DND-41 (cell line): ENCODE results near the gene ACTR1A.
A peak's percentile ranks its signal among the peaks of the same experiment; 100 is the strongest.

Experiments used
- ATAC-seq: fragments of 200-7000 bp; cut with Tn5 transposase; 3 replicates; pipeline ENCODE4 v1.9.1; 2021; ENCODE audit warnings: low read depth; ENCODE audit not compliant: insufficient read depth
- DNase-seq: peaks from one replicate; pipeline ENCODE4 v3.0.0-alpha.2; 2020
- H2AFZ ChIP-seq: 2 replicates; pipeline ENCODE4 v1.6.0; 2012; ENCODE audit warnings: low read depth, low read length
- H3K27ac ChIP-seq: 2 replicates; pipeline ENCODE4 v1.5.1; 2012; ENCODE audit warnings: low read length, inconsistent platforms
- H3K27me3 ChIP-seq: fragments of 200-600 bp; sonication (generic); 2 replicates; pipeline ENCODE4 v1.6.0; 2012; ENCODE audit warnings: low read length, mild to moderate bottlenecking, inconsistent platforms; ENCODE audit not compliant: insufficient read depth, poor library complexity
- H3K36me3 ChIP-seq: 2 replicates; pipeline ENCODE4 v1.5.1; 2012; ENCODE audit warnings: low read length, inconsistent platforms; ENCODE audit not compliant: insufficient read depth
- H3K4me1 ChIP-seq: 2 replicates; pipeline ENCODE4 v1.5.1; 2012; ENCODE audit warnings: mild to moderate bottlenecking, low read length; ENCODE audit not compliant: insufficient read depth
- H3K4me2 ChIP-seq: 2 replicates; pipeline ENCODE4 v1.6.0; 2012; ENCODE audit warnings: mild to moderate bottlenecking, moderate library complexity, low read length, inconsistent platforms; ENCODE audit not compliant: insufficient read depth
- H3K4me3 ChIP-seq, 2 experiments: fragments of 200-600 bp in 1 of 2; shearing (Covaris generic) in 1 of 2; 2 replicates each; pipeline ENCODE4 v1.5.1; 2012 to 2016; ENCODE audit warnings: inconsistent platforms in 2 of 2, low read length in 2 of 2, mild to moderate bottlenecking in 2 of 2, low read depth in 1 of 2, moderate library complexity in 1 of 2
- H3K79me2 ChIP-seq: 2 replicates; pipeline ENCODE4 v1.6.0; 2012; ENCODE audit warnings: low read length, inconsistent platforms; ENCODE audit not compliant: insufficient read depth
- H3K9ac ChIP-seq: 2 replicates; pipeline ENCODE4 v1.6.0; 2012; ENCODE audit warnings: low read depth, mild to moderate bottlenecking, inconsistent platforms, low read length, moderate library complexity
- H3K9me3 ChIP-seq: 2 replicates; pipeline ENCODE4 v1.5.1; 2012; ENCODE audit warnings: low read length, moderate library complexity, mild to moderate bottlenecking, inconsistent platforms; ENCODE audit not compliant: insufficient read depth, severe bottlenecking
- H4K20me1 ChIP-seq: 2 replicates; pipeline ENCODE4 v1.6.0; 2012; ENCODE audit warnings: low read length; ENCODE audit not compliant: insufficient read depth
- EZH2 ChIP-seq: IDR thresholded peaks from 3 replicates; pipeline ENCODE4 v1.6.1; 2012; ENCODE audit warnings: borderline replicate concordance, low read depth, mild to moderate bottlenecking, moderate library complexity, low read length, inconsistent platforms; ENCODE audit not compliant: severe bottlenecking
- TF ChIP-seq, protein P1 (sequence below): IDR thresholded peaks from 2 replicates; pipeline ENCODE4 v1.5.1; 2012; ENCODE audit warnings: borderline replicate concordance, low read length, moderate library complexity, mild to moderate bottlenecking; ENCODE audit not compliant: poor library complexity, severe bottlenecking; ENCODE audit errors: extremely low read depth

Gene ACTR1A

GRCh38 chr10:102450124-102450373, 52.5 kb downstream of the ACTR1A start:
- Histone ChIP-seq H3K4me2 (peak overlapping the region; percentile 87), H3K9ac (peak overlapping the region; percentile 97), H2AFZ (peak overlapping the region; percentile 85), H3K4me1 (peaks cover 28% of the 10 kb centered on the region), H3K79me2 (peaks cover 19% of the 10 kb centered on the region), H3K9me3 (no peaks in the 10 kb centered on the region), H3K4me3 (peak overlapping the region; percentile 32 to 72; a peak in 3 of 4 replicates), H3K27ac (peak overlapping the region; percentile 75), H3K27me3 (no peaks in the 10 kb centered on the region), H3K36me3 (peaks cover 12% of the 10 kb centered on the region), H4K20me1 (0 out of 2 replicates have a peak, but pooled peaks cover 4% of the 10 kb centered on the region)
- TF ChIP-seq EZH2: no peak
- TF ChIP-seq, protein P1, sequence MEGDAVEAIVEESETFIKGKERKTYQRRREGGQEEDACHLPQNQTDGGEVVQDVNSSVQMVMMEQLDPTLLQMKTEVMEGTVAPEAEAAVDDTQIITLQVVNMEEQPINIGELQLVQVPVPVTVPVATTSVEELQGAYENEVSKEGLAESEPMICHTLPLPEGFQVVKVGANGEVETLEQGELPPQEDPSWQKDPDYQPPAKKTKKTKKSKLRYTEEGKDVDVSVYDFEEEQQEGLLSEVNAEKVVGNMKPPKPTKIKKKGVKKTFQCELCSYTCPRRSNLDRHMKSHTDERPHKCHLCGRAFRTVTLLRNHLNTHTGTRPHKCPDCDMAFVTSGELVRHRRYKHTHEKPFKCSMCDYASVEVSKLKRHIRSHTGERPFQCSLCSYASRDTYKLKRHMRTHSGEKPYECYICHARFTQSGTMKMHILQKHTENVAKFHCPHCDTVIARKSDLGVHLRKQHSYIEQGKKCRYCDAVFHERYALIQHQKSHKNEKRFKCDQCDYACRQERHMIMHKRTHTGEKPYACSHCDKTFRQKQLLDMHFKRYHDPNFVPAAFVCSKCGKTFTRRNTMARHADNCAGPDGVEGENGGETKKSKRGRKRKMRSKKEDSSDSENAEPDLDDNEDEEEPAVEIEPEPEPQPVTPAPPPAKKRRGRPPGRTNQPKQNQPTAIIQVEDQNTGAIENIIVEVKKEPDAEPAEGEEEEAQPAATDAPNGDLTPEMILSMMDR: no peak
- DNase-seq (no peak), ATAC-seq (peak; percentile 15; the same call in 1 of the 3 replicates)

- H3K27ac ChIP-seq: peak overlapping the region; percentile 75
- ATAC-seq (peak; percentile 66), DNase-seq (peak; percentile 80)
- peaks cover 28% of the 10 kb centered on the region for H3K4me1 ChIP-seq
- H3K9me3 ChIP-seq: no peaks in the 10 kb centered on the region
- peak overlapping the region; percentile 32 to 72; a peak in 3 of 4 replicates for H3K4me3 ChIP-seq
- H2AFZ ChIP-seq: peak overlapping the region; percentile 85
- peak overlapping the region; percentile 87 for H3K4me2 ChIP-seq
- TF ChIP-seq EZH2: no peak
- TF ChIP-seq, protein P1: no peak
- peak overlapping the region; percentile 97 for H3K9ac ChIP-seq
- H3K36me3 ChIP-seq: peaks cover 12% of the 10 kb centered on the region
- no peaks in the 10 kb centered on the region for H3K27me3 ChIP-seq
- H4K20me1 ChIP-seq: 0 out of 2 replicates have a peak, but pooled peaks cover 4% of the 10 kb centered on the region
- peaks cover 19% of the 10 kb centered on the region for H3K79me2 ChIP-seq
These were observed 53.0 kb downstream of the ACTR1A start for GRCh38 chr10:102449321-102450123.

- TF ChIP-seq, protein P1: no peak
- TF ChIP-seq EZH2: no peak
- Histone ChIP-seq H3K9ac (no peak overlapping the region), H3K27me3 (no peaks in the 10 kb centered on the region), H3K4me1 (peaks cover 9% of the 10 kb centered on the region), H4K20me1 (no peaks in the 10 kb centered on the region), H2AFZ (no peak overlapping the region), H3K36me3 (no peaks in the 10 kb centered on the region), H3K27ac (no peak overlapping the region), H3K9me3 (no peaks in the 10 kb centered on the region), H3K4me3 (no peak overlapping the region), H3K4me2 (no peak overlapping the region), H3K79me2 (0 out of 2 replicates have a peak, but pooled peaks cover under 1% of the 10 kb centered on the region)
- DNase-seq: no peak
- ATAC-seq: no peak
These were observed 57.7 kb downstream of the ACTR1A start for GRCh38 chr10:102444851-102445250.
